ENCODE results near the gene NLRP3. TPM values are rescaled to one million over a fixed set of nuclear protein-coding genes. Genes with fewer than 3 reads are reported as not detected.

The NLRP3 gene
- total RNA-seq, 1 donor from 2014 or later, result 0.22 TPM

- Mint-ChIP-seq H3K4me3 (no peak overlapping the region), H3K4me1 (peaks cover 38% of the 10 kb centered on the region), H3K9me3 (no peaks in the 10 kb centered on the region), H3K27ac (no peak overlapping the region), H3K36me3 (no peaks in the 10 kb centered on the region), H3K27me3 (ENCODE audit: low read depth) (peaks cover 17% of the 10 kb centered on the region)
- TF ChIP-seq CTCF (IDR thresholded peaks at IDR 0.05; ENCODE audit: unreplicated experiment), result no peak
- DNase-seq (ENCODE audit: low spot score in 2 of 2, unreplicated experiment in 2 of 2), result no peak
Measured at GRCh38 chr1:247496581-247497285, 80.8 kb downstream of the NLRP3 start.

Other genes with a start within 250 kb of the NLRP3 start
- gene ZNF124, start 244.2 kb upstream of the NLRP3 start, total RNA-seq, result 114 to 115 TPM (median 115 TPM) in 3 replicates
- gene VN1R5, start 160.1 kb upstream of the NLRP3 start, total RNA-seq, result not detected in 3 replicates
- gene ZNF496, start 84.3 kb upstream of the NLRP3 start, total RNA-seq, result 61.5 to 70.6 TPM (median 69.0 TPM) in 3 replicates
- not detected in 3 replicates for gene OR2B11, start 41.9 kb downstream of the NLRP3 start, total RNA-seq
- gene OR2C3, start 120.3 kb downstream of the NLRP3 start, total RNA-seq, result not detected in 3 replicates
- gene GCSAML, start 133.0 kb downstream of the NLRP3 start, total RNA-seq, result not detected in 3 replicates
- gene OR2G2, start 172.2 kb downstream of the NLRP3 start, total RNA-seq, result not detected in 3 replicates
- gene OR2G3, start 189.4 kb downstream of the NLRP3 start, total RNA-seq, result not detected in 3 replicates

Data from mesothelial cell of epicardium (in vitro differentiated cells).